GM19468 (cell line): ENCODE measurements around the gene FADS6.

ENCODE experiments used
- ATAC-seq: cut with Tn5 transposase; IDR thresholded peaks from one replicate; pipeline ENCODE4 v1.9.1; 2021; ENCODE audit warnings: mild to moderate bottlenecking, moderate library complexity, moderate number of reproducible peaks; ENCODE audit not compliant: unreplicated experiment; ENCODE audit errors: extremely low read depth

Gene FADS6

DNA sequence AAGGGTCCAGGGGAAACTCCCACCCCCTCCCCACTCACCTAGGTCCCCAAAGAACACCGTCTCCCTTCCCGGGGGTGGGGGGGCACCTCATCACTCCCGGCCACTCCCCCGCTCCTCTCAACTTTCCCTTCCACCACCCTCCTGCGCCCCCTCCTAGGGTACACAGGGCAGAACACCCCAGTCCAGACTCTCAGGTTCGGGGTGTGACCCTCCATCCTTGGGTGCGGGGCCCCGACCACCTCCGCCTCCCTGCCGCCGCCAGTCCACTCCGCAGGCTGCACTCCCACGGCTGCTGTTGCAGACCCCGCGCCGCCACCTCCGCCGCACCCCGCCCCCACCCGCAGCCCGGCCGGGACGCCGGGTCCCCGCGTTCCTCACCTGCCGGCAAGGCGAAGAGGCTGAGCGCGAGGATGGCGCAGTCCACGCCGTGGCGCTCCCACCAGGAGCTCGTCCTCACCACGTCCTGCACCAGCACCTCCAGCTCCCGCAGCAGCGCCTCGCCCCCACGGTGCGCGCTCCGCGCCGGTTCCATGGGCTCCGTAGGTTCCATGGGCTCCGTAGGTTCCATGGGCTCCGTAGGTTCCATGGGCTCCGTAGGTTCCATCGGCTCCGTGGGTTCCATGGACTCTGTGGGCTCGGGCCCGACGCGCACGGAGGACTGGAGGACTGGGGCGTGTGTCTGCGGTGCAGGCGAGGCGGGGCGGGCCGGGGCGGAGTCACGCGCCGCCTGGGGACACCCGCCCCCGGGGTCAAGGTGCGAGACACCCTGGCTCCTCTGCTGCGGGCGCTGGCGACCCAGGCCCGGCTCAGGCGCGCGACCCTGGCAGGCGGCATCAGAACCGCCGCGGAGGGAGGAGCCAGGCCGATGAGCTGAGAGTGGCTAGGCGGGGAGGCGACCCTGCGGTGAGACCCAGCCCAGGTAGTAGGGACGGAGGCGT lies at the start of gene FADS6:
TSS of gene FADS6 (minus strand) at position 660 of the 938 bp plus-strand sequence. CDS start at position 622, 38 bp downstream.
- no peak for ATAC-seq

DNA sequence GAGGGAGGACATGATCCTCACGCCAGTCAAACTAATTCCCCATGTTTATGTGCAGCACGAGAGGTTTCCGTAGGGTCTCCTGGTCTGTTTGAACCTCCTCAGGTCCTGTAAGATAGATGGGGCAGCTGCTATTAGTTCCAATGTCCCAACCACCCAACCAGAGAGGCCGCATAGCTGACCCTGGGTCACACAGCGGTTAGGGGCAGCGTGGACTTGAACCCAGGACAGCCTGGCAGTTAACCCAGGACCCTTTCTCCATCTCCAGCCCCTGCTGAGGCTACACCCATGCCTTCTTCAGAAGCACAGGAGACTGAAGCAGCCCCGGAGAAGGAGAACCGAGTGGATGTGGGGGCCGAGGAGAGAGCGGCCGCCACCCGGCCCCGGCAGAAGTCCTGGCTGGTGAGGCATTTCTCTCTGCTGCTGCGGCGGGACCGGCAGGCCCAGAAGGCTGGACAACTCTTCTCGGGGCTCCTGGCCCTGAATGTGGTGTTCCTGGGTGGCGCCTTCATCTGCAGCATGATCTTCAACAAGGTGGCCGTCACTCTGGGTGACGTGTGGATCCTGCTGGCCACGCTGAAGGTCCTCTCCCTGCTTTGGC lies 47.8 kb upstream of the FADS6 start:
- no peak for ATAC-seq

DNA sequence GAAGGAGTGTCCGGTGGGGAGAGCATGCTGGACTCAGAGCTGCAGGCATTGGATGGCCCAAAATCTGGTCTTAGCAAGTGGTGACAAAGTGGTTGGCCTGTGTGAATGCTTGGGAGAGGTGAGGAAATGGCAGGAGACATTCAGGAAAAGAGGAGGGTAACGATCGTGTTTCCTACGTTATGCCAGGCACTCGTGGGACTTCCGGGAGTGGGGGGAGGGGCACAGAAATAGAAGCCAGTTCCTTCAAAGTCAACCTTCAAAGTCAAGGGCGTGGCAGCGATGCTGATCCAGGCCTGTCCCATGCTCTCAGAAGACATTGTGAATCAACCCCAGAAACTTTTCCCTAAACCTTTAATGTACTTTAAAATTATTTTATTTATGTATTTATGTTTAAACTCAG lies 46.1 kb upstream of the FADS6 start:
- no peak for ATAC-seq

GRCh38 chr17:74938194-74938950 lies 44.9 kb upstream of the FADS6 start:
- no peak for ATAC-seq

DNA sequence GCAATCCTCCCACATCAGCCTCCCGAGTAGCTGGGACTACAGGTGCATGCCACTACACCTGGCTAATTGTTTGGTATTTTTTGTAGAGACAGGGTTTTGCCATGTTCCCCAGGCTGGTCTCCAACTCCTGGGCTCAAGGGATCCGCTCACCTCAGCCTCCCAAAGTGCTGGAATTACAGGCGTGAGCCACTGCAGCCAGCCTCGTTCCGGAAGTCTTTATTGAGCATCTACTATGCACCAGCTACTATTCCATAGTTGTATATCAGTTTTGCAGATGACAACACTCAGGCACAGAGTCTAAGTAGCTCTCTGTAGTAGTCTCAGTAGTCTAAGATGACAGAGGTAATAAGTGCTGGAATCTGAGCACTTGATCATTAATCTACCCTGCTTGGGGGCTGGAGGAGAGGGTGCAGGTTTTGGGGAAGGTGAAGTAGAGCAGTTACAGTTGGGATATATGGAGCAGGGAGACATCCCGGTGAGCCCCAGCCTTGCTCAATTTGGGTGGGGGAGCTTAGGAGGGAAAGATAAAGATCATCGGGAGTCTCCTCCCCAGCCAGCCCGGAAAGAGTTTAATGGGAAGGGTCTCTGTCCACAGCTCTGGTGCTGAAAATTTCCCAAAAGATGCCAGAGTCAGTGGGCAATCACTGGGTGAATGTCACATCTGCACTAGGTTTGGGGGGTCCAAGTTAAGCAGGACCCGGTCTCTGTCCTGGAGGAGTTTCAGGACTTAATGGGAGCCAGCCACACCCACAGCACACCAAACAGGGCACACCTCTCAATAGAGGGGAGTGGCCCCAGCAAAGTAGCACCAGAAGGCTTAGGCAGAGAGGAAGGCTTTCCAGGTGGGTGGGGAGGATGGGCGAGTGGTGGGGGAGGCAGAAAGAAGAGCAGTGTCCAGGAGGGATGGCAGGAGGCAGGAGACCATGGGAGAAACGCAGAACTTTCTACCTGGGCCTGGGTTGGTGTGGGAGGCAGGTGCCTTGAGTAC lies 43.9 kb upstream of the FADS6 start:
- ATAC-seq: no peak

GRCh38 chr17:74936470-74936799 lies 43.0 kb upstream of the FADS6 start:
- no peak for ATAC-seq

DNA sequence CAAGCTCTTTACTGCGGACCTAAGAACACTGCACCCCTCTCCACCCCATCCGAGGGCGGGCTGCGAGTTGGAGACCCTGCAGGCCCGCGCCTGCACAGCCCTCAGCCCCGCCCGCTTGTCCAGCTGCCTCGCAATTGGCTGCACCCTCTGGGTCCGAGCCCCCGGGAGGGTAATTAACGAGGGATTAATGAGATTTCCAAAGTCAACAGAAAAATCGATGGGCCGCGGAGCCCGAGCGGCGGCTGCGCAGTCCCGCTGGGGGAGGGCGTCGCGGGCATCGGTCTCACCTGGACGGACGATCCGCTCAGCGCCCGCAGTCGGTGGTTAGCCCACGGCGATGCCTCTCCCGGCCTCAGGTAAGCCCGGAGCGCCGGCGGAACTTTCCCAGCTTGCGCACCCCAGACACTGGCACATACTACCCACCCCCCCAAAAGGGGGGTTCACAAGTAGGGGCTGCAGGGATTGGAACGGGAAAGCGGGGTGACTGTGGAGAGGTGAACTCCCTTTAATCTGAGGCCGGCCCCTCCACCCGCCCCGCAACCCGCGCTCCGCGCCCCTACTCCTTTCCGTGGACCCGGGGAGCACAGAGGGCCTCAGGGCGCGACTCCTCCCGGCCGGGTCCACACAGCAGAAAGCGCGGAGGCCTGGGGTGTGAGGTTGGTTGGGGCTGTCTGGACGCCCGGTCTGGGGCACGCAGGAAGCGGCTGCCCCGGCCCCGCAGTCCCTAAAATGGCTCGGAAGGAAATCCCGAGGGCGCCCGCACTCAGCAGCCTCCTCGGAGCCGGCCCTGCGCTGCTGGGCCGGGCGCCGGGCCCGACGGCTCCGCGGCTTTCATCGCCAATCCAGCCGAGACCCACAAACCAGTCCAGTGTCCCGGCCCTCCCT lies 42.4 kb upstream of the FADS6 start, which contains the start of gene OTOP3:
TSS of gene OTOP3 (plus strand) at position 314 of the 885 bp plus-strand sequence. CDS start at position 338, 24 bp downstream.
- no peak for ATAC-seq

DNA sequence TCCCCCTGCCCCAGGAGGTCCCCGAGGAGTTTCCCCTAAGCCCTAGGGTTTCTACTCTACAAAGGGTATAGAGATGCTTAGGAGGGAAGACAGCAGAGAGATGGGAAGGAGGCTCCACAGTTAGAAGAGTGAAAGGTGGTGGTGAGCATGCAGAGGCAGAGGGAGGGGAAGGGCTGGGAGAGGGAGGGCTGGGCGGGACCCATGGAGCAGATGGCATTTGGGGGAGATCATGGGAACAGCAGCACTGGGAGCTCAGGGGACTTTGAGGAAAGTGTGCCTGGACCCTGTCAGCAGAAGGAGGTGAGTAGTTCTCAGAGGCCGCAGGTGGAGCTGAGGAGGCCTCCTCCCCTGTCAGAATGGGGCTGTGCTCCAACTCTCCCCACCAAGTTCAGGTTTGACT lies 41.6 kb upstream of the FADS6 start:
- ATAC-seq: no peak

DNA sequence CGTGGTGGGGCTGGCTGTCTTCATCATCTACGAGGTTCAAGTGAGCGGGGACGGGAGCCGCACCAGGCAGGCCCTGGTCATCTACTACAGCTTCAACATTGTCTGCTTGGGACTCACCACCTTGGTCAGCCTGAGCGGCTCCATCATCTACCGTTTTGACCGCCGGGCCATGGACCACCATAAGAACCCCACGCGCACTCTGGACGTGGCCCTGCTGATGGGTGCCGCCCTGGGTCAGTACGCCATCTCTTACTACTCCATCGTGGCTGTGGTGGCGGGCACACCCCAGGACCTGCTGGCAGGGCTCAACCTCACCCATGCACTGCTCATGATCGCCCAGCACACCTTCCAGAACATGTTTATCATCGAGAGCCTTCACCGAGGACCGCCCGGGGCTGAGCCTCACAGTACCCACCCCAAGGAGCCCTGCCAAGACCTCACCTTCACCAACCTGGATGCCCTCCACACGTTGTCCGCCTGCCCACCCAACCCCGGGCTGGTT lies 37.2 kb upstream of the FADS6 start:
- ATAC-seq: no peak

GRCh38 chr17:74928786-74929185 lies 35.4 kb upstream of the FADS6 start:
- ATAC-seq: no peak

GRCh38 chr17:74925242-74925641 lies 31.8 kb upstream of the FADS6 start:
- ATAC-seq: no peak

GRCh38 chr17:74924250-74924948 lies 31.0 kb upstream of the FADS6 start, which contains the start of gene OTOP2:
TSS of gene OTOP2 (plus strand) at chr17:74924273. CDS start at chr17:74924633, 360 bp downstream.
- ATAC-seq: no peak

DNA sequence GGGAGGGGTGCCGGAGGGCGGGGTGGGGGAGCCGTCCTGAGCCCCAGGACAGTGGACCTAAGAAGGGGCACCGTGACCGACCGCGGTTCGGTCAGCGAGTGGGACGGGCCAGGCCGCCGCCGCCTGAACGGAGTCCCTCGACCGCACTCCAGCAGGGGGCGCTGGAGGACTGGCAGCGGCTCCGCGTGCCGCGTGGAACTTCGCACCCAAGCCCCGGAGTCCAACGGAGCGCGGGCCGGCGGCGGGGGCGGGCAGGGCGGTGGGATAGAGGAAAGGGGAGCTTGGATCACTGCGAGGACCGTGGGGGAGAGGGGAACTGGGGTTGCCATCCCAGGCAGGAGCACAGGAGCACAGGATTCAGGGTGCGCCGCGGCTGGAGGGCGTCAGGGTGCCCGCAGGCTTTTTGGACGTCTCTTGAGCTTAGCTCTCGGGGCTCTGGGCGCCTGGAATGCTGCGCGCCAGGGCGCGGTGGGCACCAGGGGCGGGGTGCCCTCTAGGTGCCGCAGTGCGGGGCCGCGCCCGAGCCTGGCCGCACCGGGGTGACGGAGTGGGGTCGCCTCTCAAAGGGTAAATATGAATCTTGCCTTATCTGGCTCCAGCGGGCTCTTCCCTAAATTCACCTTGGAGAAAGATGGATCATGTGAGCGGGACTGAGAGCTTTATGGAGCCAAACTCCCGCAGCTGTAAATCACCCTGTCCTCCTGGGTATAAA lies 30.3 kb upstream of the FADS6 start:
- ATAC-seq: no peak

DNA sequence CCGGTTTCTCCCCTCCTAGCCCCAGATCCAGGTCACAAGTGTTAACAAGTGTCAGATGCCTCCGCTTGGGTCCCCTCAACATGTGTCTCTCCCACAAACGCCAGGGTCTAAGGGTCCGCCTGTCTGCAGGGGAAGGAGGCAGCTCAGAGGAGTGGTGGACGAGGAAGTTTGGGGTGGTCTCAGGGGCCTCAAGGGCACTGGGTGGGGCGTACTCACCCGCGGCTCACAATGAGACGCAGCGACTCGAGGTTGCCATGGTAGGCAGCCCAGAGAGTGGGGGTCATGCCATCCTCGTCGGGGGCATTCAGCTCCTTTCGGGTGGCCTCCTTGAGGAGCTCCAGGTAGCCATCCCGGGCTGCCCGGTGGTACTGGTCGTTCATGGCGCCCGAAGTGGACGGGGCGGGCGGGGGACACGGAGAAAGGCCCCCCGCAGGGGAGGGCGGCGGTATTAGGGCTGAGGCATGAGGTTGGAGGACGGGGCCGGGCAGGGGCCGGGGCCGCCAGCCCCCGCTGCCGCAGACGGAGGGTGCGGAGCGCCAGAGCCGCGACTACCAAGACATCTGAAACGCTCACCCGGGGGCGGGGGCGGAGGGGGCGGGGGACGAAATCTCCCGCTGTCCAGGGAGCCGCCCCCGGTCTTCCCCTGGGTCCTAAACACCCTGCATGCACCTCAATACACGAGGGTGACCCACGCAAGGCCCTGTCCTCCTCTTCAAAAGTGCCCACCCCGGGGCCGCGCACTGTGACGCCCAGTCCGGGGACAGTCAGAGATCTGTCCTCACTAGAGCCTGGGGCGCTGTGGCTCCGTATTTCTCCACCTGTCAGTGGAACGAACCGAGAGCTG lies 29.5 kb upstream of the FADS6 start, which contains the start of gene USH1G:
TSS of gene USH1G (minus strand) at position 562 of the 844 bp plus-strand sequence. CDS start at position 380, 182 bp downstream.
- no peak for ATAC-seq

DNA sequence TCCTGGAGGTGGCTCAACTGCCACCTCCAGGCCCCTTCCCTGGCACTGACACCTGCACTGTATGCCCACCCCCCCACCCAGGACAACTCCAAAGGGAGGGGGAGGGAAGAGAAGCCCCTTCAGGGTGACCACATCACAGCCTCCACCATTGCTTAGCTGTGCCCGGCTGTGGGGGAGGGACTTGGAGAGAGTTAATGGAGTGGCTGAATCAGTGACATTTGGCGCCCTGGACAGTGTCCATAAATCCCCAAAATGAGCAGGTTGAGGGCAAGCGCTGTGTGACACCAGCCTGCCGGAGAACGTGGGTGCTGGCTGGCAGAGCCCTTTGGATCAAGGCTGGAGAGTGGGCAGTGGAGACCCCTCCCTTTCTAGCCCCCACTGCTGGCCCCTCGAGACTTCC lies 28.7 kb upstream of the FADS6 start:
- no peak for ATAC-seq

GRCh38 chr17:74921769-74922168 lies 28.3 kb upstream of the FADS6 start:
- ATAC-seq: no peak
